Upper lobe of right lung (tissue), 1 donor: ENCODE data around the gene TIMM9. TPM values are rescaled to one million over a fixed set of nuclear protein-coding genes. Genes with fewer than 3 reads are reported as not detected.
"Not testable (repeated sequence)": the region's sequence is repeated elsewhere in the genome, so short reads cannot be mapped to it uniquely, and the experiment has no call there.

Experiments used
- ATAC-seq: fragments of 200-7000 bp; cut with Tn5 transposase; one replicate; pipeline ENCODE4 v1.9.1; 2020; ENCODE audit warnings: mild to moderate bottlenecking, moderate library complexity
- DNase-seq: peaks from one replicate; pipeline ENCODE4 v3.0.0-alpha.2; 2020
- H3K27ac ChIP-seq: fragments of 200-600 bp; one replicate; pipeline ENCODE4 v1.8.0; 2022
- H3K27me3 ChIP-seq: fragments of 200-600 bp; one replicate; pipeline ENCODE4 v1.8.0; 2022; ENCODE audit warnings: mild to moderate bottlenecking
- H3K36me3 ChIP-seq: fragments of 200-600 bp; one replicate; pipeline ENCODE4 v1.8.0; 2022
- H3K4me1 ChIP-seq: fragments of 200-600 bp; one replicate; pipeline ENCODE4 v1.8.0; 2022
- H3K4me3 ChIP-seq: fragments of 200-600 bp; one replicate; pipeline ENCODE4 v1.8.0; 2022; ENCODE audit warnings: mild to moderate bottlenecking
- H3K9me3 ChIP-seq: fragments of 200-600 bp; one replicate; pipeline ENCODE4 v1.8.0; 2022
- intact Hi-C: fragments of 100-400 bp; cut with DNase I; formaldehyde crosslinking; loops from one replicate; pipeline ENCODE4 v1.11.0; 2022
- total RNA-seq: library from RNA; stranded (reverse); fragmentation: NEBNext Ultra II Directional; extraction: Animal tissue kit (Norgen Biotek cat#: 25700); gene quantifications from one replicate; pipeline ENCODE4 v1.2.1, GENCODE V29; 2021
- TF ChIP-seq, protein P1 (sequence below): fragments of 200-600 bp; IDR thresholded peaks from one replicate; pipeline ENCODE4 v1.8.0; 2022; ENCODE audit warnings: antibody characterized with exemption
- donor health status: DM: no; HTN: yes; CAD: no; lungs with severe emphysema.

The TIMM9 gene
- total RNA-seq, 1 donor from 2014 or later, result 24.9 TPM

GRCh38 chr14:58439476-58439875, 12.1 kb upstream of the TIMM9 start:
- H3K36me3 ChIP-seq, result peaks cover 52% of the 10 kb centered on the region

GRCh38 chr14:58430156-58430555, 2.8 kb upstream of the TIMM9 start:
- H3K4me1 ChIP-seq, result peaks cover 16% of the 10 kb centered on the region
- no peak overlapping the region for H3K27ac ChIP-seq
- TF ChIP-seq, protein P1, sequence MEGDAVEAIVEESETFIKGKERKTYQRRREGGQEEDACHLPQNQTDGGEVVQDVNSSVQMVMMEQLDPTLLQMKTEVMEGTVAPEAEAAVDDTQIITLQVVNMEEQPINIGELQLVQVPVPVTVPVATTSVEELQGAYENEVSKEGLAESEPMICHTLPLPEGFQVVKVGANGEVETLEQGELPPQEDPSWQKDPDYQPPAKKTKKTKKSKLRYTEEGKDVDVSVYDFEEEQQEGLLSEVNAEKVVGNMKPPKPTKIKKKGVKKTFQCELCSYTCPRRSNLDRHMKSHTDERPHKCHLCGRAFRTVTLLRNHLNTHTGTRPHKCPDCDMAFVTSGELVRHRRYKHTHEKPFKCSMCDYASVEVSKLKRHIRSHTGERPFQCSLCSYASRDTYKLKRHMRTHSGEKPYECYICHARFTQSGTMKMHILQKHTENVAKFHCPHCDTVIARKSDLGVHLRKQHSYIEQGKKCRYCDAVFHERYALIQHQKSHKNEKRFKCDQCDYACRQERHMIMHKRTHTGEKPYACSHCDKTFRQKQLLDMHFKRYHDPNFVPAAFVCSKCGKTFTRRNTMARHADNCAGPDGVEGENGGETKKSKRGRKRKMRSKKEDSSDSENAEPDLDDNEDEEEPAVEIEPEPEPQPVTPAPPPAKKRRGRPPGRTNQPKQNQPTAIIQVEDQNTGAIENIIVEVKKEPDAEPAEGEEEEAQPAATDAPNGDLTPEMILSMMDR, result no peak
- no peaks in the 10 kb centered on the region for H3K27me3 ChIP-seq
- H3K36me3 ChIP-seq, result peaks cover 34% of the 10 kb centered on the region
- intact Hi-C loops, result no loop called here
- DNase-seq (no peak), ATAC-seq (no peak)
- H3K4me3 ChIP-seq, result no peak overlapping the region
- no peaks in the 10 kb centered on the region for H3K9me3 ChIP-seq

More at GRCh38 chr14:58439476-58439875, 12.1 kb upstream of the TIMM9 start:
- intact Hi-C loops, result no loop called here
- Histone ChIP-seq H3K4me1 (no peaks in the 10 kb centered on the region), H3K27me3 (no peaks in the 10 kb centered on the region), H3K4me3 (no peak overlapping the region), H3K9me3 (no peaks in the 10 kb centered on the region), H3K27ac (no peak overlapping the region)
- TF ChIP-seq, protein P1, result no peak
- ATAC-seq, result peak; percentile 14
- no peak for DNase-seq

- Histone ChIP-seq H3K27ac (peak overlapping the region; percentile 97), H3K9me3 (no peaks in the 10 kb centered on the region), H3K36me3 (peaks cover 22% of the 10 kb centered on the region), H3K4me1 (peaks cover 16% of the 10 kb centered on the region), H3K4me3 (peak overlapping the region; percentile 92), H3K27me3 (no peaks in the 10 kb centered on the region)
- intact Hi-C loops, result no loop called here
- DNase-seq, result no peak
- TF ChIP-seq, protein P1, result no peak
- no peak for ATAC-seq
These were observed 870 bp upstream of the TIMM9 start for GRCh38 chr14:58428118-58428683.

GRCh38 chr14:58426670-58427280, 556 bp downstream of the TIMM9 start:
- Histone ChIP-seq H3K27me3 (no peaks in the 10 kb centered on the region), H3K36me3 (peaks cover 14% of the 10 kb centered on the region), H3K27ac (peak overlapping the region; percentile 97), H3K4me3 (peak overlapping the region; percentile 92), H3K4me1 (peaks cover 16% of the 10 kb centered on the region), H3K9me3 (no peaks in the 10 kb centered on the region)
- TF ChIP-seq, protein P1, result no peak
- intact Hi-C loops, result no loop called here
- DNase-seq (peak; percentile 81), ATAC-seq (peak; percentile 77)

GRCh38 chr14:58416934-58417333, 10.4 kb downstream of the TIMM9 start:
- H3K27me3 ChIP-seq, H3K4me1 ChIP-seq, H3K4me3 ChIP-seq, ATAC-seq, DNase-seq, H3K9me3 ChIP-seq, intact Hi-C loops, H3K27ac ChIP-seq: not testable (repeated sequence)
- peaks cover 73% of the 10 kb centered on the region for H3K36me3 ChIP-seq

DNA sequence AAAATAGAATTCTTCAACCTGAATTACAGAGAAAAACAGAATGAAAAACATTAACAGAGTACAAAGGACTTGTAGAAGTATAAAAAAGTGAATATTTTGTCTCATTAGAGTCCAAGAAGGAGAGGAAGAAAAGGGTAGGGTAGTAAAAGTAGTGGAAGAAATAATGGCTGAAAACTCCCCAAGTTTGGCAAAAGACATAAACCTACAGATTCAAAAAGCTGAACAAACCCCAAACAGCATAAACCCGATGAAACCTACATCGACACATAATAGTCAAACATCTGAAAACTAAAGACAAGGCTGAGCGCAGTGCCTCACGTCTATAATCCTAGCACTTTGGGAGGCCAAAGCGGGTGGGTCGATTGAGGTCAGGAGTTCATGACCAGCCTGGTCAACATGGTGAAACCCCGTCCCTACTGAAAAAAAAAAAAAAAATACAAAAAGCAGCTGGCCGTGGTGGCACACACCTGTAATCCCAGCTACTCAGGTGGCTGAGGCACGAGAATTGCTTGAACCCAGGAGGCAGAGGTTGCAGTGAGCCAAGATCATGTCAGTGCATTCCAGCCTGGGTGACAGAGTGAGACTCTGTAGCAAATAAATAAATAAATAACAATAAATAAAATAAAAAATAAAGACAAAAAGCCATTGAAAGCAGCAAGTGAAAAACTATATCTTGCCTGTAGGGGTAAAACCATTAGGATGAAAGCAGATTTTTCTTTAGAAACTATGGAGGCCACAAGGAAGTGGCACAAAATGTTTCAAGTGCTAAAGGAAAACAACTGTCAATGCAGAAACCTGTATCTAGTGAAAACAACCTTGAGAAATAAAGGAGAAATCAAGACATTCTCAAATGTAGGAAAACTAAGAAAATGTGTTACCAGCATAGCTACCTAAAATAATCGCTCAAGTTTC, 11.4 kb downstream of the TIMM9 start:
- H3K4me3 ChIP-seq, result no peak overlapping the region
- H3K9me3 ChIP-seq, result no peaks in the 10 kb centered on the region
- intact Hi-C loops, result no loop called here
- H3K4me1 ChIP-seq, result peaks cover 3% of the 10 kb centered on the region
- peaks cover 74% of the 10 kb centered on the region for H3K36me3 ChIP-seq
- H3K27ac ChIP-seq, result no peak overlapping the region
- no peak for DNase-seq
- no peak for ATAC-seq
- TF ChIP-seq, protein P1, result no peak
- no peaks in the 10 kb centered on the region for H3K27me3 ChIP-seq
